NCI-H510A (cell line): Measurements from ENCODE around the gene HAUS2.
"Not testable (repeated sequence)": the region's sequence is repeated elsewhere in the genome, so short reads cannot be mapped to it uniquely, and the experiment has no call there.

ENCODE experiments used
- DNase-seq: peaks from one replicate; lab custom pipeline; 2025; lab: John Stamatoyannopoulos, UW

HAUS2 gene

DNA sequence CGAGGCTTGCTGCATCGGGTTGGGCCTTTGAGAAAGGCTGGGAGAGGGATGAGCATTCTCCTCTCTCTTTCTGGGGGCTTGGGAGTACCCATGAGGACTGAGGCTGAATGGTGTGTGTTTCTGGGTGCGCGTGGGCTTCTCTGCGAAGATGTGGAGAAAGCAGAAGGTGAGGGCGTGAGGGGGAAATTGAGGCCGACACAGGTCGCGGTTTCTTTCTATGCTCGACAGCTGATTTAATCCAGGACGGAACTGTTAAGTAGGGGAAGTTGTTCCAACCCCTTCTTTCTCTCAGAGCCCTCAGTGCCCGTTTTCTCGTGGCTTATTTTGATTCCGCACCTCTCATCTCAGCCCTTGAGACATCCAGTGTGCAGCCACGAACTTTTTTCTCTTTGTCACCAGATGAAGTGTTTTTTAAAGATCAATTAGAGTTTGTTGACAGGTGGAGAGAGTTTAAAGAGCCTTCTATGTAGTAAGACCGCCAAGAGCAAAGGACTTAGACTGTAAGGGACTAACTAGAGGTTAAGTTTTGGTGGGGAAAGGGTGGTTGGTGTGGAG lies 27.5 kb downstream of the HAUS2 start:
- no peak for DNase-seq

- no peak for DNase-seq
Observed at GRCh38 chr15:42576776-42577175, 28.1 kb downstream of the HAUS2 start.

DNA sequence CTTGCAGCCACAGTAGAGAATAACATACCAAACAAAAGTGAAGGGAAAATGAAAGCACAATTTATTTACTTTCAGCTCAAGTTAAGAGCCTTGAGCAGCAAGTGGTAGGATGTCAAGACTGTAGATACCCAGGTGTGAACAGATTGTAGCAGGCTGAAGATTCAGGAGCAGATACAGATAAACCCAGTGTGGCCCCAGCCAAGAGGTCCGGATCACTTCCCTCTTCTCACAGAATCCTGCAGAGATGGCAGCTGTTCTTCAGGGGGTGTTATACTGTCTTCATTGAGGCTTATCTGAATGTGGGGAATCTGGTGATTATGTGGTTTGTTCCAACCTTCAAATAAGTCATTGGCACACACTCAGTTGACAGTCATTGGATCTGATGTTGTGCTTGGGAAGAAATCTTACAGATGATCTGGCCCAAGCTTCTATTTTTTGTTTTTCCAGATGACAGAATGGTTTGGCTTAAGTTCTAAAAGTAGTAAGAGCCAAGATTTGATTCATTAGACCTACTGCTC lies 28.9 kb downstream of the HAUS2 start:
- no peak for DNase-seq

GRCh38 chr15:42578984-42579537 lies 30.4 kb downstream of the HAUS2 start:
- no peak for DNase-seq

- DNase-seq = peak; percentile 60
Observed at GRCh38 chr15:42581272-42581730, 32.7 kb downstream of the HAUS2 start.

DNA sequence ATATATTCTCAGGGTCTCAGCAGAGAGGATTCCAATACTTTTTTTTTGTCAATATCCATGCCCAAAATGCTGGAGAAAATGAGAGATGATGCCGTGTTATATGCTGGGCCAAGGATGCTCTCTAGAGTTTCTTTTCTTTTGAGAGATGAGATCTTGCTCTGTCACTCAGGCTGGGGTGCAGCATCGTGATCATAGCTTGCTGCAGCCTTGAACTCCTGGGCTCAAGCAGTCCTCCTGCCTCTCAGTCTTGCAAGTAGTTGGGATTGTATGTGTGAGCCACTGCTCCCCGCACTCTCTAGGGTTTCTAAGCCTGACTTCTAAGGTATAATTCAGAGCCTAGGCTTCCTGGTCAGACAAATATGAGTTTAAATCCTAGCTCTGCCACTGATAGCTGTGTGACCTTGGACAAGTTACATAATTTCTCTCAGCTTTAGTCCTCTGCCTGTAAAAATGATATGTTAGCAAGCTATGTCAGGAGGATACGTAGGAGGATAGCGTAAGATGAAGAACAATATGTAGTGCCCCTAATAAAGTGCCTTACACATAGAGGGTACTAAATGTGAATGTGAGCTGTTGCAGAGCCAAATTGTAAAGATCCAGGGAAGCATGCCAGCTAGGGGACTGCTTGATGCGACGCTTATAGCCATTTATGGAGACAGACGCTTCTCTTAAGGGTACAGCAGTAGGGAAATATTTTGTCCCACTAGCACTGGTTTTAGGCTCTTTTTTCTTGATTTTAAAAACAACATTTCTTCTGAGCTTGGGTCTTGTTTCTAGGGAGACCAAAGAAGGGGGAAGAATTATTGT lies 34.1 kb downstream of the HAUS2 start:
- DNase-seq = no peak

DNA sequence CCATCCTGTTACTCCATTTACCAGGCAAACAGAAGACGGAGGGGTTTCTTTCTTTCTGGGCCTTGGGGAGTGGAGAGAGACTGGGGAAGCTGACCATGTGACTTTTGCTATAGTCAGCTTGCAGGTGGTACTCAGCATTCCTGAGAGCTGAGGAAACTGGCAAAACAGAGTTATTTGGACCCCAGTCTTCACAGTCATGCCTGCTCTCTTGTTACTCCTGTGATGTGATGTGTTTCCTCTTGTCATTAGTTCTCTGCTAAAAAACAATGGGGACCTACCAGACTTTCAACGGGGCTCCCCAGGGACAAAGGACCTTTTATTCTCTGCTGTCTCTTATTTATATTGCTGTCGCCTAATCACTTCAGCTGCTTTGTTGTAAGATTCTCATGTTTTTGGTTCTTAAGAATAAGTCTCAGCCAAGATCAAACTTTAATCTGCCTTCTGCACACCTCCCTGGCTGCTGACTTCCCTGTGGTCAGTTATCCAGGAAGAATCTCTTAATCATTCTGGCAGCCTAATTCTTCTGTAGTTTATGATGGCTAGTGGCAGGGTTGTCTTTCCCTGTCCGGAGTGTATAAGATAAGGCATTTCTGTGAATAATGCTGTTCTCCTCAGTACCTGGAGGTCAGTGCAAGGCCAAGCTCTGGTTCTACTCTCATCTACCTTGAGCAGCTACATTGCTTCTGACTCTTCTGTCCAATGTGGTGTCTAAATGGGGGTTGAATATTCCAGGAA lies 35.6 kb downstream of the HAUS2 start:
- no peak for DNase-seq

DNA sequence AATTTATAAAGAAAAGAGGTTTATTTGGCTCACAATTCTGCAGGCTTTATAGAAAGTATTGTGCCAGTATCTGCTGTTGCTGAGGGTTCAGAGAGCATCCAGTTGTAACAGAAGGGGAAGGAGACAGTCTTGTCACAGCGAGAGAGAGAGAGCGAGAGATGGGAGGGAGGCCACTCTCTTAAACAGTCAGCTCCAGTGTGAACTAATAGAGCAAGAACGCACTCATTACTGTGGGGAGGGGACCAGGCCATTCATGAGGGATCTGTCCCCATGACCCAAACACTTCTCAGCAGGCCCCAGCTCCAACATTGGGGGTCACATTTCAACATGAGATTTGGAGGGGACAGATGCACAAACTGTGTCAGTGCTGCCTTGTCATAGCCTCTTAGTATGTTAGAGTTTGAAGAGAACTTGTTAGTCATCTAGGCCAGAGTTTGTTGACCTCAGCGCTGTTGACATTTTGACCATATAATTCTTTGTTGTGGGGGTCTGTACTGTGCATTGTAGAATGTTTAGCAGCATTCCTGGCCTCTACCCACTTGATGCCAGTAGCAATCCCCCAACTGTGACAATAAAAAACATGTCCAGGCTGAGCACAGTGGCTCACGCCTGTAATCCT lies 42.1 kb downstream of the HAUS2 start:
- no peak for DNase-seq

DNA sequence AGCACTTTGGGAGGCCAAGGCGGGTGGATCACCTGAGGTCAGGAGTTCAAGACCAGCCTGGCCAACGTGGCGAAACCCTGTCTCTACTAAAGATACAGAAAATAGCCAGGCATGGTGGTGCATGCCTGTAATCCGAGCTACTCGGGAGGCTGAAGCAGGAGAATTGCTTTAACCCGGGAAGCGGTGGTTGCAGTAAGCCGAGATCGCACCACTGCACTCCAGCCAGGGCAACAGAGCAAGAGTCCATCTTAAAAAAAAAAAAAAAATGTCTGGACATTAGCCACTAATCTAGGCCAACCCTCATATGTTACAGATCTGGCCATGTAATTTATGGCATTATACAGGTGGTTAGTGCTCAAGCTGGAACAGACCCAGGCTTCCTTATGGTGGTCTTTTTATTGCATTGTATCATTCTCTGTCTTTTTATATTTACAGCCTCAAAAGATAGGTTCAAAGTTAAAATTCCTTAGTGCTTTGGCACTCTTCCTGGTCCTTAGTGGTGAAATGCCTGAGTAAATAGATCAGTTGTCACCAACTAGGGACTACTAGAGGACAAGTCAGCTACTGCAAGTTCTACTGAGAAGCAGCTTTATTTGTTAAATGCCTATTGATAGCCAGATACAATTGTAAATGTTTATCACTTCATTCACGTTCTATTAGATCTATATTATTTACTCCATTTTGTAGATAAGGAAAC lies 42.7 kb downstream of the HAUS2 start:
- DNase-seq = no peak

- no peak for DNase-seq
Observed at GRCh38 chr15:42592716-42593115, 44.1 kb downstream of the HAUS2 start.

- DNase-seq = no peak
Observed at GRCh38 chr15:42593143-42593542, 44.5 kb downstream of the HAUS2 start.

GRCh38 chr15:42594095-42594494 lies 45.5 kb downstream of the HAUS2 start:
- no peak for DNase-seq

DNA sequence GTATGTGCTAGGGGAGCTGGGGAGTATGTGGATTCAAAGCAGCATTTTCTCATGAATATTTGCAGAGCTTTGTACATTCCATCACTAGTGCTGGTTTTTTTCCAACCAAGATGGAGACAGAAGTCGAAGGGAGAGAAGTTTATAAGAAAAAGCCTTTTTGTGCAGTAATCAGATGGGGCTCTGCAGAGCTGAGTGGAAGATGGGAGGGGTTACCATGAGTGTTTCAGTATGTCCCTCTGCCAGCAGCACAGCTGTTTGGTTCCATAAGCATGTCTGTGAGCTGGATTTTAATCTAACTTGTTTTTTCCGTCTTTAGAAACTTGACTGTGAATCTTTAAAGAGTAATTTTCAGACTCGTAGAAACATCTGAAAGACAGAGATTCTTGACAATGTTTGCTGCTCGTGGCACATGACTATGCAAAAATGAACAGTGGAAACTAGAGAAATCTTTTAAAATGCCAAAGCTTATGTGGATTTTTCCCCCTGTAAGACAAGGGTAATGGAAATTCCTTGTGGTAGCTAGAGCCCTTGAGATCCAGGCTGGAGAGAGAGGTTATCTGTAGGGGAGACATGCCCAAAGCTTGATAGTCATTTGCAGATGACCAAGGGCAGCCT lies 47.1 kb downstream of the HAUS2 start:
- DNase-seq = no peak

DNA sequence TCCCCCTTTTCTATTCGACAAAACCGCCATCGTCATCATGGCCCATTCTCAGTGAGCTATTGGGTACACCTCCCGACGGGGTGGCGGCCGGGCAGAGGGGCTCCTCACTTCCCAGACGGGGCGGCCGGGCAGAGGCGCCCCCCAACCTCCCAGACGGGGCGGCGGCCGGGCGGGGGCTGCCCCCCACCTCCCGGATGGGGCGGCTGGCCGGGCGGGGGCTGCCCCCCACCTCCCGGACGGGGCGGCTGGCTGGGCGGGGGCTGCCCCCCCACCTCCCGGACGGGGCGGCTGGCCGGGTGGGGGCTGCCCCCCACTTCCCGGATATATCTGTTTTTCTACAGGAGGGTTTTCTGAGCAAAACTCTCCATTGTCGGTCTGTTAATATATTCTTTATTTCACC lies 52.7 kb downstream of the HAUS2 start:
- not testable (repeated sequence) for DNase-seq

DNA sequence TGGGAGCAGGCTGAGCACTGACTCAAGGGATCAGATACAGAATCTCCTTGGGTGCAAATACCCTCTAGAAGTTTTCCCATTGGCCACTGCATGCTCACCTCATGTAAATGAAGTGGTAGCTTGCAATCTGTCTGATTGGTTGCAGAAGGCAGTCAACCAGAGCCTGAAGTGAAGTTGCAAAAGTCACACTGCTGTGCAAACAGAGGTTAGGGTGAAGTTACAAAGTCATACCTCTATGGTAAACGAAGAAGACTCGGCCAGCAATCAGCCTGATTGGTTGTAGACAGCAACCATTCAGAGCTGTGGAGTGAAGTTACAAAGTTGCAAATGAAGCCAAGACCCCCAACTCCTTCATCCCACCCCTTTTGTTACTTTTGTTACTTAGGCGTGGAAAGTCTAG lies 53.9 kb downstream of the HAUS2 start:
- DNase-seq = no peak

DNA sequence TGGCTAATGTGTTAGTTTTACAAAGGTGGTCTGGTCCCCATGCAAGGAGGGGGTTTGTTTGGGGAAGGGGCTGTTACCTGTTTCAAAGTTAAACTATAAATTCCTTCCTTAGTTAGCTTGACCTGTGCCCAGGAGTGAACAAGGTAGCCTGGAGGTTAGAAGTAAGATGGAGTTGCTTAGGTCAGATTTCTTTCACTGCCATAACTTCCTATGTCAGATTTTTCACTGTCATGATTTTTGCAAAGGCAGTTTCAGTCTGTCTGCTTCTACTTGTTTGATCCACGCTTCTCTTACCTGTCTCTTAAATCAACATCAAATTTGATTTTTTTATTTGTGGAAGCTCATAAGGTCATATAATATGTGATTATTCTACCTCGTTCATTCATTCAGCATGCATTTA lies 55.3 kb downstream of the HAUS2 start:
- DNase-seq = no peak

GRCh38 chr15:42604894-42605744 lies 56.5 kb downstream of the HAUS2 start:
- no peak for DNase-seq

- no peak for DNase-seq
Observed at GRCh38 chr15:42605796-42606195, 57.2 kb downstream of the HAUS2 start.

DNA sequence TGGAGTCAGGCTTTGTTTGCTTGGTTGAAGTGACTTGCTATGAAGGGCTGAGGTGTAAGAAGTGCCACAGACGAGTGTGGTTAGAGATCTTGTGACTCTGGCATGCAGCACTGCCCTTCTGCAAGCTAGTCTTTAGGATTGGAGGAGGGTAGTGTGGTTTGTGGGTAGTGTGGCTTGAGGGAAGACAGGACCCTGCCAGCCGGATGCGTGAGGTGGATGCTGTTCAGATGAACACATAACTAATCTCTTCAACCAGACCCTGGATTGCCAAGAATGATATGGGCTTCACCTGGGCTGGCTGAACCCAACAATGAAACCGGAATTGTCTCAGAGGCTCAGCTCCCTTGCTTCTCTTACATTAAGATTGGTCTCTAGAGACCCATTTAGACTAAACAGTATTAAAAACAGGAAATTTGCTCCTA lies 59.5 kb downstream of the HAUS2 start:
- DNase-seq = no peak
